ENCODE measurements around the gene MSI2.

DNA sequence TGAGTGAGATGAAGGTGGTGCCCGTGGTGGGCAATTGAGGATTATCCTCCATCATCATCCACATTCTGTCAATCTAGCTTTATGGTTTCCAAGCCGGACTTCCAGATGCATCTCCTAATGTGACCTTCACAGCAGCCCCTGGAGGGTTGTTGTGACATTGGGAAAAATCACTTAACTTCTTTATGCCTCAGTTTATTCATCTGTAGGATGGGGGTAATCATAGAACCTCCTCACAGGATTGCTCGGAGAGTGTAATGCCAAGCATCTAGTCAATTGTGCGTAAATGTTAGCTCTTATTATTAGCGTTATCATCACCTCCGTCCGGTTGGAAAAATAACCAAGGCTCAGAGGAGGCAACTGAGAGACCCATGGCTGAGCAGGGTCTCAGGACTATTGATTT, 274.8 kb downstream of the MSI2 start:
- TF ChIP-seq POLR2A (IDR thresholded peaks at IDR 0.05; ENCODE audit: low read depth, low read length): no peak
- no peak for TF ChIP-seq POLR2AphosphoS5 (IDR thresholded peaks at IDR 0.05; ENCODE audit: low read depth, low read length)
- no peak for TF ChIP-seq TAF1 (IDR thresholded peaks at IDR 0.05; ENCODE audit: borderline replicate concordance, low read depth, low read length)
